ENCODE data around the gene GALNT14.

Gene GALNT14

DNA sequence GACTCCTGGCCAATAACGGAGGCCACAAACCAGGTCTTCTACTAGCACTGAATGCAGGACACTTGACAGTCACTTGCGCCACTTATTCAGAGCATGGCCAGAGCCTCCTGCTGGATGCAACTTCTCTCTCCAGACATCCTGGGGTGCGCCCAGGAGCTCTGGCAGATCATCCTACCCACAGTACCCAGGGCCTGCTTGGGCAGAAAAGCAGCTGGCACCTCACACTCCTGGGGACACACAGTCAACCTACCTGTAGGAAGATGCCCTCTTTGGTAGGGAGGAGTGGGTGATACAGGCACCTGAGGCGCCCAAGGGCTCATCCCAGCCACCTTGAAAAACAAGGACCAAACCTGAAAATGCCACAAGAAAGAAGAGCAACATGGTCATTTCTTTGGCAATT, 13.3 kb downstream of the GALNT14 start:
- Histone ChIP-seq H3K18ac (ENCODE audit: low read depth in 1 of 2, low read length in 2 of 2) (no peak overlapping the region), H3K14ac (ENCODE audit: low read length in 2 of 2) (no peak overlapping the region), H2AK5ac (ENCODE audit: low read length, severe bottlenecking) (peak overlapping the region; percentile 99), H2BK120ac (ENCODE audit: low read depth, low read length) (no peak overlapping the region), H3K23ac (ENCODE audit: low read length in 2 of 2) (no peak overlapping the region), H3K4me2 (ENCODE audit: low read length, poor library complexity, severe bottlenecking) (no peak overlapping the region), H3K4ac (ENCODE audit: low read depth in 1 of 2, low read length in 2 of 2) (no peak overlapping the region), H3K9ac (ENCODE audit: low read length) (no peak overlapping the region), H4K8ac (ENCODE audit: low read length) (no peak overlapping the region), H3K4me1 (ENCODE audit: control insufficient read depth, insufficient read depth, low read depth, low read length) (peaks cover 30% of the 10 kb centered on the region), H3K9me3 (ENCODE audit: control insufficient read depth, low read length) (no peaks in the 10 kb centered on the region), H2BK15ac (ENCODE audit: low read depth, poor library complexity, severe bottlenecking) (no peak overlapping the region), H3K79me1 (replicated peaks; ENCODE audit: low read length, poor library complexity, severe bottlenecking) (peaks cover 28% of the 10 kb centered on the region), H2BK5ac (ENCODE audit: low read depth, low read length, poor library complexity, severe bottlenecking) (peak overlapping the region; percentile 69), H3K36me3 (ENCODE audit: control insufficient read depth in 1 of 2, insufficient read depth in 2 of 2, low read depth in 1 of 2, low read length in 2 of 2) (peaks cover 0 to 9% of the 10 kb centered on the region in 2 experiments), H3K4me3 (ENCODE audit: insufficient read depth in 1 of 2, low read depth in 1 of 2, low read length in 2 of 2) (no peak overlapping the region), H3K27ac (ENCODE audit: low read length, poor library complexity, severe bottlenecking) (peak overlapping the region; percentile 94), H3K27me3 (ENCODE audit: control insufficient read depth in 1 of 2, insufficient read depth in 1 of 2, low read length in 2 of 2) (peaks cover 0 to 20% of the 10 kb centered on the region in 2 experiments), H2AFZ (ENCODE audit: low read depth, low read length) (no peak overlapping the region), H4K91ac (ENCODE audit: low read length) (no peak overlapping the region), H2BK12ac (ENCODE audit: low read length in 2 of 2) (no peak overlapping the region)
- 86% methylated on average over 3 of the region's 4 CpGs for WGBS
- DNase-seq = no peak

DNA sequence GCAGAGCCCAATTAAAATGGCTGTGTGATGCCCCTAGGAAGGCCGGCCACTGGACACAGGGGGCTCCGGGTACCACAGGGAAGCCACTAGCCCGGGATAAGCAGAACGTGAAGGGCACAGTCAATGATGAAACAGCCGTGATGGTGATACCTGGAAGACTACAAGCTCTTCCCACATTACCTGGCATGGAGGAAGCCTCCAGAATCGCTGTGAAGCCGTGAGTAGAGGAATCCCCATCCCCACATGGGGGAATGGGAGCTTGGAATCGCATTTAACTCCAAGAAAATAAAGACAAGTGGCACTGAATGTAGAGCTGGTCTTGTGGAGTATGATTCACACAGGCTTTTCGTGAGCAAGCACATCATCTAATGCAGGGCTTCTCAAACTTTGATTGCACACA, 16.1 kb downstream of the GALNT14 start:
- DNase-seq = no peak
- Histone ChIP-seq H2AK5ac (ENCODE audit: low read length, severe bottlenecking) (peak overlapping the region; percentile 89), H2BK15ac (ENCODE audit: low read depth, poor library complexity, severe bottlenecking) (no peak overlapping the region), H3K4ac (ENCODE audit: low read depth in 1 of 2, low read length in 2 of 2) (no peak overlapping the region), H2AFZ (ENCODE audit: low read depth, low read length) (no peak overlapping the region), H3K4me1 (ENCODE audit: control insufficient read depth, insufficient read depth, low read depth, low read length) (peaks cover 23% of the 10 kb centered on the region), H3K14ac (ENCODE audit: low read length in 2 of 2) (no peak overlapping the region), H3K4me2 (ENCODE audit: low read length, poor library complexity, severe bottlenecking) (no peak overlapping the region), H3K36me3 (ENCODE audit: control insufficient read depth in 1 of 2, insufficient read depth in 2 of 2, low read depth in 1 of 2, low read length in 2 of 2) (peaks cover 0 to 6% of the 10 kb centered on the region in 2 experiments), H4K91ac (ENCODE audit: low read length) (no peak overlapping the region), H3K9ac (ENCODE audit: low read length) (no peak overlapping the region), H3K27ac (ENCODE audit: low read length, poor library complexity, severe bottlenecking) (peak overlapping the region; percentile 12), H2BK12ac (ENCODE audit: low read length in 2 of 2) (no peak overlapping the region), H4K8ac (ENCODE audit: low read length) (no peak overlapping the region), H3K79me1 (replicated peaks; ENCODE audit: low read length, poor library complexity, severe bottlenecking) (peaks cover 20% of the 10 kb centered on the region), H3K9me3 (ENCODE audit: control insufficient read depth, low read length) (no peaks in the 10 kb centered on the region), H3K27me3 (ENCODE audit: control insufficient read depth in 1 of 2, insufficient read depth in 1 of 2, low read length in 2 of 2) (peaks cover 0 to 10% of the 10 kb centered on the region in 2 experiments), H3K23ac (ENCODE audit: low read length in 2 of 2) (no peak overlapping the region), H3K4me3 (ENCODE audit: insufficient read depth in 1 of 2, low read depth in 1 of 2, low read length in 2 of 2) (no peak overlapping the region), H2BK5ac (ENCODE audit: low read depth, low read length, poor library complexity, severe bottlenecking) (no peak overlapping the region), H3K18ac (ENCODE audit: low read depth in 1 of 2, low read length in 2 of 2) (no peak overlapping the region), H2BK120ac (ENCODE audit: low read depth, low read length) (no peak overlapping the region)
- WGBS = 72% methylated on average over 8 of the region's 9 CpGs

DNA sequence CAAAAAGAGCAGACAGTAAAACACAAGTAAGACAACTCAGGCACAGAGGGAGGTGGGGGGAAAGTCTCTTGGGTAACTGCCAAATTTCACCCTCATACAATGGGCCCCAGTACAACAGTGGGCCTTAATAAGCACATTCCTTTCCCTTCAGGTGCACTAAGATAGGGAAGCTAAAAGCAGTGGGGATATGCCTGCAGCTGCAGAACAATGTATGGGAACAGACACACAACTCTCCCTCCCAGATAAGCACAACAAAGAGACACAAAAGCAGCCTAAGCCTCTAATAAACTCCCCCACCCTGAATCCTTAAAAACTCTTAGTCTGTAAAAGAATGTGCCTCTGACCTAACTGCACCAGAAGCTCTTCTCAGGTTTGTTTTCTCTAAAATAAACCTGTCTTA, 24.5 kb downstream of the GALNT14 start:
- Histone ChIP-seq H2BK12ac (ENCODE audit: low read length in 2 of 2) (no peak overlapping the region), H2BK5ac (ENCODE audit: low read depth, low read length, poor library complexity, severe bottlenecking) (no peak overlapping the region), H2BK120ac (ENCODE audit: low read depth, low read length) (no peak overlapping the region), H3K36me3 (ENCODE audit: control insufficient read depth in 1 of 2, insufficient read depth in 2 of 2, low read depth in 1 of 2, low read length in 2 of 2) (peaks cover 0 to 10% of the 10 kb centered on the region in 2 experiments), H2AFZ (ENCODE audit: low read depth, low read length) (no peak overlapping the region), H3K9ac (ENCODE audit: low read length) (no peak overlapping the region), H3K4me3 (ENCODE audit: insufficient read depth in 1 of 2, low read depth in 1 of 2, low read length in 2 of 2) (no peak overlapping the region), H3K18ac (ENCODE audit: low read depth in 1 of 2, low read length in 2 of 2) (no peak overlapping the region), H3K4me2 (ENCODE audit: low read length, poor library complexity, severe bottlenecking) (no peak overlapping the region), H3K79me1 (replicated peaks; ENCODE audit: low read length, poor library complexity, severe bottlenecking) (peaks cover 37% of the 10 kb centered on the region), H3K27me3 (ENCODE audit: control insufficient read depth in 1 of 2, insufficient read depth in 1 of 2, low read length in 2 of 2) (no peaks in the 10 kb centered on the region), H2AK5ac (ENCODE audit: low read length, severe bottlenecking) (no peak overlapping the region), H3K27ac (ENCODE audit: low read length, poor library complexity, severe bottlenecking) (no peak overlapping the region), H3K4ac (ENCODE audit: low read depth in 1 of 2, low read length in 2 of 2) (no peak overlapping the region), H3K4me1 (ENCODE audit: control insufficient read depth, insufficient read depth, low read depth, low read length) (peaks cover 4% of the 10 kb centered on the region), H4K8ac (ENCODE audit: low read length) (no peak overlapping the region), H4K91ac (ENCODE audit: low read length) (no peak overlapping the region), H3K14ac (ENCODE audit: low read length in 2 of 2) (no peak overlapping the region), H3K23ac (ENCODE audit: low read length in 2 of 2) (no peak overlapping the region), H2BK15ac (ENCODE audit: low read depth, poor library complexity, severe bottlenecking) (no peak overlapping the region), H3K9me3 (ENCODE audit: control insufficient read depth, low read length) (no peaks in the 10 kb centered on the region)
- DNase-seq = no peak

DNA sequence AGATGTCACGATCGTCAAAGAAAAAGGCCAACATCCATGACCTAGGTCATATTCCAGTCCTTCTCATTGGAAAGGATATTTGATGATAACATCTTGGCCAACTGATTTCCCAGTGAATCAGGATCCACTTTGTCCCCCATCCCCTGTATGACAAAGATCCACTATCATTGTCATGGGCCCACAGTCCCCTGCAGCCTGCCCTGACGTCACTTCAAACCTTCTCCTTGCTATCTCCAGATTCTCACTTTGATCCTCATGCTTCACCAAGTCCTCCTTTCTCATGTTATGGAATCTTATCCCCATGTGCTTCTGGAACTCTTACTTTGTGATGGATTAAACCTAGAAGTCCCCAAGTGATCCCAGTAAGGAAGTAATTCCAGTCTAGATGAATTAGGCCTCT, 25.7 kb downstream of the GALNT14 start:
- no peak overlapping the region for H2AFZ ChIP-seq (ENCODE audit: low read depth, low read length)
- H2BK120ac ChIP-seq (ENCODE audit: low read depth, low read length) = no peak overlapping the region
- no peak overlapping the region for H2BK12ac ChIP-seq (ENCODE audit: low read length in 2 of 2)
- H3K4me3 ChIP-seq (ENCODE audit: insufficient read depth in 1 of 2, low read depth in 1 of 2, low read length in 2 of 2) = no peak overlapping the region
- H2BK5ac ChIP-seq (ENCODE audit: low read depth, low read length, poor library complexity, severe bottlenecking) = no peak overlapping the region
- peaks cover 7% of the 10 kb centered on the region for H3K4me1 ChIP-seq (ENCODE audit: control insufficient read depth, insufficient read depth, low read depth, low read length)
- H3K36me3 ChIP-seq (ENCODE audit: control insufficient read depth in 1 of 2, insufficient read depth in 2 of 2, low read depth in 1 of 2, low read length in 2 of 2) = peaks cover 0 to 10% of the 10 kb centered on the region in 2 experiments
- H2AK5ac ChIP-seq (ENCODE audit: low read length, severe bottlenecking) = no peak overlapping the region
- no peak overlapping the region for H3K4ac ChIP-seq (ENCODE audit: low read depth in 1 of 2, low read length in 2 of 2)
- no peaks in the 10 kb centered on the region for H3K9me3 ChIP-seq (ENCODE audit: control insufficient read depth, low read length)
- 87% methylated on average over 3 of the region's 3 CpGs for WGBS
- H3K79me1 ChIP-seq (replicated peaks; ENCODE audit: low read length, poor library complexity, severe bottlenecking) = peaks cover 38% of the 10 kb centered on the region
- H3K9ac ChIP-seq (ENCODE audit: low read length) = no peak overlapping the region
- no peak overlapping the region for H3K18ac ChIP-seq (ENCODE audit: low read depth in 1 of 2, low read length in 2 of 2)
- DNase-seq = no peak
- H3K27me3 ChIP-seq (ENCODE audit: control insufficient read depth in 1 of 2, insufficient read depth in 1 of 2, low read length in 2 of 2) = no peaks in the 10 kb centered on the region
- no peak overlapping the region for H4K8ac ChIP-seq (ENCODE audit: low read length)
- H4K91ac ChIP-seq (ENCODE audit: low read length) = no peak overlapping the region
- no peak overlapping the region for H3K4me2 ChIP-seq (ENCODE audit: low read length, poor library complexity, severe bottlenecking)
- H2BK15ac ChIP-seq (ENCODE audit: low read depth, poor library complexity, severe bottlenecking) = no peak overlapping the region
- no peak overlapping the region for H3K14ac ChIP-seq (ENCODE audit: low read length in 2 of 2)
- H3K23ac ChIP-seq (ENCODE audit: low read length in 2 of 2) = no peak overlapping the region
- H3K27ac ChIP-seq (ENCODE audit: low read length, poor library complexity, severe bottlenecking) = no peak overlapping the region

Measured in mesenchymal stem cell (in vitro differentiated cells and primary cell).